Endothelial cell of umbilical vein (primary cell): ENCODE data around the gene RBM20. TPM values are rescaled to one million over a fixed set of nuclear protein-coding genes. Genes with fewer than 3 reads are reported as not detected.

Experiments used
- BruUV-seq: library from RNA; stranded (reverse); fragments of 400-500 nt; replicated peaks from 2 replicates; lab custom pipeline; 2021; lab: Mats Ljungman, UMichigan
- CTCF ChIA-PET: fragments of 300-600, 350-600 bp; sonication (Branson Sonifier 250); formaldehyde crosslinking; loops from one replicate; lab custom pipeline; 2021; ENCODE audit warnings: antibody characterized with exemption, inconsistent platforms; lab: Charles Lee
- POLR2A ChIA-PET: fragments of 300-600, 350-600 bp; sonication (Branson Sonifier 250); formaldehyde crosslinking; loops from one replicate; lab custom pipeline; 2021; ENCODE audit warnings: antibody characterized with exemption, inconsistent platforms; lab: Charles Lee
- DNase-seq: peaks from one replicate; pipeline ENCODE4 v3.0.0-alpha.2; 2011; ENCODE audit warnings: low read depth, low spot score
- FAIRE-seq: peaks from 2 replicates; lab custom pipeline; 2011; peaks lifted over from hg19 to GRCh38; lab: Jason Lieb, UNC
- H2AFZ ChIP-seq: 2 replicates; pipeline ENCODE4 v1.6.0; 2012; ENCODE audit warnings: low read depth, low read length, control low read depth, inconsistent platforms
- H3K27ac ChIP-seq: 2 replicates; pipeline ENCODE4 v1.5.1; 2011; ENCODE audit warnings: low read depth, mild to moderate bottlenecking, control low read depth, low read length, moderate library complexity; ENCODE audit not compliant: insufficient read depth
- H3K27me3 ChIP-seq, 2 experiments: 2 replicates each; pipeline versions ENCODE4 v1.6.0 to v1.6.1; 2011; ENCODE audit warnings: low read length in 2 of 2, mixed read lengths in 1 of 2; ENCODE audit not compliant: control insufficient read depth in 2 of 2, insufficient read depth in 2 of 2
- H3K36me3 ChIP-seq, 2 experiments: 2 replicates in 1 of 2; 3 replicates in 1 of 2; pipeline ENCODE4 v1.5.1; 2011; ENCODE audit warnings: low read length in 2 of 2, mild to moderate bottlenecking in 1 of 2, moderate library complexity in 1 of 2; ENCODE audit not compliant: control insufficient read depth in 2 of 2, insufficient read depth in 2 of 2; ENCODE audit errors: extremely low read depth in 1 of 2
- H3K4me1 ChIP-seq: 3 replicates; pipeline ENCODE4 v1.5.1; 2011; ENCODE audit warnings: mild to moderate bottlenecking, low read length; ENCODE audit not compliant: control insufficient read depth, insufficient read depth; ENCODE audit errors: extremely low read depth
- H3K4me2 ChIP-seq: 2 replicates; pipeline ENCODE4 v1.6.1; 2011; ENCODE audit warnings: low read length, control low read depth, mixed read lengths; ENCODE audit not compliant: insufficient read depth
- H3K4me3 ChIP-seq, 3 experiments: fragments of 200-600 bp in 1 of 3; sonication (generic), shearing (Covaris generic) in 1 of 3; replicated peaks in 1 of 3; 2 replicates each; pipeline ENCODE4 v1.5.1; 2011 to 2016; ENCODE audit warnings: control low read depth in 3 of 3, low read length in 3 of 3, mild to moderate bottlenecking in 2 of 3, inconsistent platforms in 1 of 3, low read depth in 1 of 3, moderate library complexity in 1 of 3; ENCODE audit not compliant: insufficient read depth in 1 of 3
- H3K79me2 ChIP-seq: 2 replicates; pipeline ENCODE4 v1.6.0; 2012; ENCODE audit warnings: low read length, inconsistent platforms; ENCODE audit not compliant: control insufficient read depth, insufficient read depth
- H3K9ac ChIP-seq: replicated peaks from 2 replicates; pipeline ENCODE3; 2011; ENCODE audit warnings: low read length, control low read depth; ENCODE audit not compliant: insufficient read depth; ENCODE audit errors: extremely low read depth
- H3K9me1 ChIP-seq: replicated peaks from 3 replicates; pipeline ENCODE4 v1.6.0; 2011; ENCODE audit warnings: mild to moderate bottlenecking, low read length; ENCODE audit not compliant: control insufficient read depth, insufficient read depth; ENCODE audit errors: extremely low read depth
- H3K9me3 ChIP-seq: replicated peaks from 2 replicates; pipeline ENCODE4 v1.5.1; 2012; ENCODE audit warnings: low read length, inconsistent platforms; ENCODE audit not compliant: control insufficient read depth, insufficient read depth
- H4K20me1 ChIP-seq: replicated peaks from 2 replicates; pipeline ENCODE3; 2011; ENCODE audit warnings: mild to moderate bottlenecking, low read length; ENCODE audit not compliant: control insufficient read depth, insufficient read depth; ENCODE audit errors: extremely low read depth
- EZH2 ChIP-seq: IDR thresholded peaks from 2 replicates; pipeline ENCODE4 v1.6.1; 2012; ENCODE audit warnings: borderline replicate concordance, low read depth, mild to moderate bottlenecking, moderate library complexity, low read length, inconsistent platforms; ENCODE audit not compliant: severe bottlenecking
- FOS ChIP-seq: IDR thresholded peaks from 2 replicates; pipeline ENCODE4 v1.6.1; 2011; ENCODE audit warnings: mild to moderate bottlenecking, low read length, moderate library complexity, borderline replicate concordance; ENCODE audit not compliant: insufficient read depth
- GATA2 ChIP-seq: IDR thresholded peaks from 2 replicates; pipeline ENCODE4 v1.7.0; 2011; ENCODE audit warnings: low read depth, mild to moderate bottlenecking, moderate library complexity, mixed read lengths, low read length; ENCODE audit not compliant: insufficient read length, insufficient read depth
- JUN ChIP-seq: IDR thresholded peaks from 2 replicates; pipeline ENCODE4 v1.6.1; 2011; ENCODE audit warnings: borderline replicate concordance, low read depth; ENCODE audit not compliant: insufficient read length, insufficient read depth
- MYC ChIP-seq: IDR thresholded peaks from one replicate; pipeline ENCODE4 v1.6.1; 2011; ENCODE audit warnings: mild to moderate bottlenecking, low read depth, low read length
- POLR2A ChIP-seq: IDR thresholded peaks from 2 replicates; pipeline ENCODE4 v1.6.1; 2012; ENCODE audit warnings: low read depth, mild to moderate bottlenecking, control low read depth, low read length
- POLR2AphosphoS5 ChIP-seq: IDR thresholded peaks from 2 replicates; pipeline ENCODE4 v1.6.1; 2012; ENCODE audit warnings: low read depth, mild to moderate bottlenecking, control low read depth, low read length, moderate library complexity; ENCODE audit not compliant: insufficient read depth
- dilution Hi-C: fragments of 300-500 bp; cut with MboI; formaldehyde crosslinking; loops from one replicate; pipeline ENCODE4 v1.15.0; 2019; ENCODE audit warnings: low sequenced_read_pairs; ENCODE audit not compliant: extremely low pct_ligation_motif_present
- intact Hi-C: fragments of 100-400 bp; cut with micrococcal nuclease; formaldehyde crosslinking; loops from one replicate; pipeline ENCODE4 v1.10.0; 2022
- polyA plus RNA-seq, 4 experiments: library from polyadenylated mRNA; depleted of rRNA in 3 of 4; stranded (reverse) in 3 of 4; unstranded in 1 of 4; fragments of >200 nt; gene quantifications; 2 replicates each; pipeline versions ENCODE4 v1.2.1 to v1.2.3, GENCODE V29; 2011 to 2012; ENCODE audit warnings: missing spikeins in 1 of 4
- total RNA-seq: library from RNA; stranded (reverse); gene quantifications from 2 replicates; pipeline ENCODE4 v1.2.3, GENCODE V29; 2021
- TF ChIP-seq, protein P1 (sequence below): IDR thresholded peaks from 2 replicates; pipeline ENCODE4 v1.6.1; 2011; ENCODE audit not compliant: insufficient read depth, insufficient read length
- TF ChIP-seq, protein P2 (sequence below), 2 donors: IDR thresholded peaks; 1 replicate in 1 of 2; 2 replicates in 1 of 2; pipeline ENCODE4 v1.5.1; 2011; ENCODE audit warnings: low read length in 2 of 2, mild to moderate bottlenecking in 2 of 2, moderate library complexity in 2 of 2, control low read depth in 1 of 2, inconsistent platforms in 1 of 2, low read depth in 1 of 2; ENCODE audit not compliant: insufficient read depth in 1 of 2; ENCODE audit errors: extremely low read depth in 1 of 2

Gene RBM20
- total and polyA plus RNA-seq, 2 donors (not counting 3 experiments of a cell fraction or from before 2014, with no cell fraction given): 0.04 TPM; not detected in 1

DNA sequence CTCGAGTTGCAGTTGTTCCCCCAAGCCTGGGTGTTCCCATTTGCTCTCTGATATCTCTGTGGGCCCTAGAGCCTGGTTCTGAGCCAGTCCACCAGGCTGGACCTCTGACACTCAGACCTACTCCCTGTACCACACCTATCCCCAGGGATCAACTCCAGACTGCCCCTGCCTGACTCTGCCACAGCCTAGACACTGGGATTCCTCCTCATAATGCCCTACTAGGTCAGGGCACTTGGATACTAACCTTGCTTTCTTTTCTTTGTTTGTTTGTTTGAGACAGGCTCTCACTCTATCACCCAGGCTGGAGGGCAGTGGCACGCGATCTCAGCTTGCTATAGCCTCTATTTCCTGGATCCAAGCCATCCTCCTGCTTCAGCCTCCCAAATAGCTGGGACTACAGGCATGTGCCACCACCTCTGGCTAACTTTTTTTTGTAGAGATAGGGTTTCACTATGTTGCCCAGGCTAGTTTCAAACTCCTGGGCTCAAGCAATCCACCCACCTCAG, 196.8 kb downstream of the RBM20 start:
- Histone ChIP-seq H3K9ac (no peak overlapping the region), H3K4me1 (no peaks in the 10 kb centered on the region), H3K27me3 (no peaks in the 10 kb centered on the region), H3K9me1 (no peaks in the 10 kb centered on the region), H3K36me3 (no peaks in the 10 kb centered on the region), H3K4me2 (no peak overlapping the region), H2AFZ (no peak overlapping the region), H3K79me2 (no peaks in the 10 kb centered on the region), H3K4me3 (no peak overlapping the region), H3K9me3 (no peaks in the 10 kb centered on the region), H4K20me1 (no peaks in the 10 kb centered on the region), H3K27ac (no peak overlapping the region)
- no peak for DNase-seq
- CTCF ChIA-PET: interaction anchor here (0.8 to 1.5 kb wide), 2 partner anchors 12 to 17 kb away, joined by 3 read pairs; no protein-coding TSS in a partner anchor
- TF ChIP-seq, protein P1, sequence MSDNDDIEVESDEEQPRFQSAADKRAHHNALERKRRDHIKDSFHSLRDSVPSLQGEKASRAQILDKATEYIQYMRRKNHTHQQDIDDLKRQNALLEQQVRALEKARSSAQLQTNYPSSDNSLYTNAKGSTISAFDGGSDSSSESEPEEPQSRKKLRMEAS: no peak
- no peak for TF ChIP-seq MYC
- no peak for TF ChIP-seq EZH2
- no peak for TF ChIP-seq FOS
- TF ChIP-seq, protein P2, sequence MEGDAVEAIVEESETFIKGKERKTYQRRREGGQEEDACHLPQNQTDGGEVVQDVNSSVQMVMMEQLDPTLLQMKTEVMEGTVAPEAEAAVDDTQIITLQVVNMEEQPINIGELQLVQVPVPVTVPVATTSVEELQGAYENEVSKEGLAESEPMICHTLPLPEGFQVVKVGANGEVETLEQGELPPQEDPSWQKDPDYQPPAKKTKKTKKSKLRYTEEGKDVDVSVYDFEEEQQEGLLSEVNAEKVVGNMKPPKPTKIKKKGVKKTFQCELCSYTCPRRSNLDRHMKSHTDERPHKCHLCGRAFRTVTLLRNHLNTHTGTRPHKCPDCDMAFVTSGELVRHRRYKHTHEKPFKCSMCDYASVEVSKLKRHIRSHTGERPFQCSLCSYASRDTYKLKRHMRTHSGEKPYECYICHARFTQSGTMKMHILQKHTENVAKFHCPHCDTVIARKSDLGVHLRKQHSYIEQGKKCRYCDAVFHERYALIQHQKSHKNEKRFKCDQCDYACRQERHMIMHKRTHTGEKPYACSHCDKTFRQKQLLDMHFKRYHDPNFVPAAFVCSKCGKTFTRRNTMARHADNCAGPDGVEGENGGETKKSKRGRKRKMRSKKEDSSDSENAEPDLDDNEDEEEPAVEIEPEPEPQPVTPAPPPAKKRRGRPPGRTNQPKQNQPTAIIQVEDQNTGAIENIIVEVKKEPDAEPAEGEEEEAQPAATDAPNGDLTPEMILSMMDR (IDR thresholded peaks at IDR 0.05; ENCODE audit: extremely low read depth in 1 of 2, insufficient read depth in 1 of 2, low read depth in 1 of 2, low read length in 2 of 2): no peak
- TF ChIP-seq POLR2AphosphoS5: no peak
- no peak for TF ChIP-seq JUN
- TF ChIP-seq GATA2: no peak
- TF ChIP-seq POLR2A: no peak
- intact Hi-C loops (no loop called here), dilution Hi-C loops (no loop called here)
- no peak for FAIRE-seq
- no TSS peak for BruUV-seq
- POLR2A ChIA-PET: no interaction called here
